ENCODE data around the gene EHF.

The EHF gene

GRCh38 chr11:34643311-34643710 lies 22.4 kb downstream of the EHF start:
- TF ChIP-seq CTCF (IDR thresholded peaks at IDR 0.05; ENCODE audit: insufficient read depth, low read length, poor library complexity, severe bottlenecking) (no peak), EZH2phosphoT487 (conservative IDR thresholded peaks at IDR 0.05; ENCODE audit: low read length) (no peak)
- Histone ChIP-seq H3K9me2 (replicated peaks; ENCODE audit: insufficient read depth, low read length) (no peaks in the 10 kb centered on the region), H3K27me3 (ENCODE audit: low read length) (no peaks in the 10 kb centered on the region), H2AFZ (ENCODE audit: low read depth, low read length, severe bottlenecking) (no peak overlapping the region), H3K27ac (ENCODE audit: low read depth, low read length) (no peak overlapping the region), H3F3A (ENCODE audit: insufficient read depth) (no peaks in the 10 kb centered on the region), H3K9ac (ENCODE audit: low read length) (no peak overlapping the region), H3K9me3 (ENCODE audit: insufficient read depth, low read length) (no peaks in the 10 kb centered on the region), H3K36me3 (ENCODE audit: low read length) (no peaks in the 10 kb centered on the region), H3K4me2 (ENCODE audit: low read depth, low read length, poor library complexity, severe bottlenecking) (no peak overlapping the region), H3K4me3 (ENCODE audit: insufficient read depth, low read length, poor library complexity, severe bottlenecking) (no peak overlapping the region), H3K79me2 (ENCODE audit: insufficient read depth, low read length) (no peaks in the 10 kb centered on the region), H4K20me1 (ENCODE audit: low read depth, low read length) (no peaks in the 10 kb centered on the region)

- H3K79me2 ChIP-seq (ENCODE audit: insufficient read depth, low read length) = no peaks in the 10 kb centered on the region
Measured at GRCh38 chr11:34643846-34644245, 23.0 kb downstream of the EHF start.

GRCh38 chr11:34644669-34645406 lies 23.9 kb downstream of the EHF start:
- no peaks in the 10 kb centered on the region for H3K9me2 ChIP-seq (replicated peaks; ENCODE audit: insufficient read depth, low read length)
- no peak overlapping the region for H3K27ac ChIP-seq (ENCODE audit: low read depth, low read length)
- TF ChIP-seq EZH2phosphoT487 (conservative IDR thresholded peaks at IDR 0.05; ENCODE audit: low read length) (no peak), CTCF (IDR thresholded peaks at IDR 0.05; ENCODE audit: insufficient read depth, low read length, poor library complexity, severe bottlenecking) (no peak)
- H3K9ac ChIP-seq (ENCODE audit: low read length) = no peak overlapping the region
- H4K20me1 ChIP-seq (ENCODE audit: low read depth, low read length) = no peaks in the 10 kb centered on the region
- H3K4me3 ChIP-seq (ENCODE audit: insufficient read depth, low read length, poor library complexity, severe bottlenecking) = no peak overlapping the region
- H3K4me2 ChIP-seq (ENCODE audit: low read depth, low read length, poor library complexity, severe bottlenecking) = no peak overlapping the region
- no peaks in the 10 kb centered on the region for H3K27me3 ChIP-seq (ENCODE audit: low read length)
- no peaks in the 10 kb centered on the region for H3K9me3 ChIP-seq (ENCODE audit: insufficient read depth, low read length)
- no peaks in the 10 kb centered on the region for H3K79me2 ChIP-seq (ENCODE audit: insufficient read depth, low read length)
- H3K36me3 ChIP-seq (ENCODE audit: low read length) = no peaks in the 10 kb centered on the region
- no peaks in the 10 kb centered on the region for H3F3A ChIP-seq (ENCODE audit: insufficient read depth)
- no peak overlapping the region for H2AFZ ChIP-seq (ENCODE audit: low read depth, low read length, severe bottlenecking)

More at GRCh38 chr11:34643846-34644245, 23.0 kb downstream of the EHF start:
- Histone ChIP-seq H4K20me1 (ENCODE audit: low read depth, low read length) (no peaks in the 10 kb centered on the region), H3K9ac (ENCODE audit: low read length) (no peak overlapping the region), H3K27me3 (ENCODE audit: low read length) (no peaks in the 10 kb centered on the region), H3K9me3 (ENCODE audit: insufficient read depth, low read length) (no peaks in the 10 kb centered on the region), H3K9me2 (replicated peaks; ENCODE audit: insufficient read depth, low read length) (no peaks in the 10 kb centered on the region), H3K27ac (ENCODE audit: low read depth, low read length) (no peak overlapping the region), H3K36me3 (ENCODE audit: low read length) (no peaks in the 10 kb centered on the region), H2AFZ (ENCODE audit: low read depth, low read length, severe bottlenecking) (no peak overlapping the region), H3K4me2 (ENCODE audit: low read depth, low read length, poor library complexity, severe bottlenecking) (no peak overlapping the region), H3F3A (ENCODE audit: insufficient read depth) (no peaks in the 10 kb centered on the region), H3K4me3 (ENCODE audit: insufficient read depth, low read length, poor library complexity, severe bottlenecking) (no peak overlapping the region)
- TF ChIP-seq EZH2phosphoT487 (conservative IDR thresholded peaks at IDR 0.05; ENCODE audit: low read length) = no peak
- no peak for TF ChIP-seq CTCF (IDR thresholded peaks at IDR 0.05; ENCODE audit: insufficient read depth, low read length, poor library complexity, severe bottlenecking)
